ENCODE data around the gene DHCR7. TPM values are rescaled to one million over a fixed set of nuclear protein-coding genes. Genes with fewer than 3 reads are reported as not detected.
A peak's percentile ranks its signal among the peaks of the same experiment; 100 is the strongest.

Gene DHCR7
- total RNA-seq: 10 to 100 TPM; 26.5 to 68.6 (median 62.3) TPM
- long read RNA-seq, donor 1, transcript DHCR7-201 (9 exons, 2,666 nt): major isoform, 29 of 38 reads
- long read RNA-seq, donor 1, partial matches to known transcripts: 5 of 38 reads
- long read RNA-seq, donor 1, other reads (novel, unspliced or antisense): 4 of 38 reads
- long read RNA-seq, donor 2, transcript DHCR7-201 (9 exons, 2,666 nt): major isoform, 46 of 56 reads
- long read RNA-seq, donor 2, partial matches to known transcripts: 4 of 56 reads
- long read RNA-seq, donor 2, other reads (novel, unspliced or antisense): 5 of 56 reads

GRCh38 chr11:71448257-71449171, at the start of gene DHCR7:
Gene DHCR7 (minus strand): TSS chr11:71448393. CDS start chr11:71444952, 3,441 bp downstream.
- no peak for TF ChIP-seq CTCF (IDR thresholded peaks at IDR 0.05)
- intact Hi-C loops (cut with DNase I, micrococcal nuclease): no loop called here
- Histone ChIP-seq H3K4me1 (ENCODE audit: low read depth) (peaks cover 12% of the 10 kb centered on the region), H3K4me3 (peak within 1 kb of the TSS; percentile 40), H3K36me3 (ENCODE audit: low read depth) (no peaks in the 10 kb centered on the region), H3K9me3 (no peaks in the 10 kb centered on the region)
- DNase-seq: peak; percentile 97 to 98 (median 98)
- ATAC-seq: peak; percentile 83

- no peak for TF ChIP-seq CTCF (IDR thresholded peaks at IDR 0.05)
- Histone ChIP-seq H3K4me1 (ENCODE audit: low read depth) (no peaks in the 10 kb centered on the region), H3K4me3 (no peak overlapping the region), H3K36me3 (ENCODE audit: low read depth) (peaks cover 11% of the 10 kb centered on the region), H3K9me3 (no peaks in the 10 kb centered on the region)
- intact Hi-C loops (cut with DNase I, micrococcal nuclease): no loop called here
- no peak for ATAC-seq
- no peak for DNase-seq
Measured at GRCh38 chr11:71496421-71496820, 48.2 kb upstream of the DHCR7 start.

- no peaks in the 10 kb centered on the region for H3K4me1 ChIP-seq (ENCODE audit: low read depth)
- no peak for DNase-seq
- H3K9me3 ChIP-seq: no peaks in the 10 kb centered on the region
- no peak for ATAC-seq
- peaks cover 16% of the 10 kb centered on the region for H3K36me3 ChIP-seq (ENCODE audit: low read depth)
- no peak overlapping the region for H3K4me3 ChIP-seq
- intact Hi-C loops (cut with DNase I, micrococcal nuclease): no loop called here
- no peak for TF ChIP-seq CTCF (IDR thresholded peaks at IDR 0.05)
Measured at GRCh38 chr11:71495286-71496230, 47.4 kb upstream of the DHCR7 start.

- Histone ChIP-seq H3K9me3 (no peaks in the 10 kb centered on the region), H3K4me1 (ENCODE audit: low read depth) (no peaks in the 10 kb centered on the region), H3K36me3 (ENCODE audit: low read depth) (peaks cover 11% of the 10 kb centered on the region), H3K4me3 (no peak overlapping the region)
- no peak for TF ChIP-seq CTCF (IDR thresholded peaks at IDR 0.05)
- DNase-seq (no peak), ATAC-seq (no peak)
- intact Hi-C loops (cut with DNase I, micrococcal nuclease): no loop called here
Measured at GRCh38 chr11:71491940-71492339, 43.7 kb upstream of the DHCR7 start.

- Histone ChIP-seq H3K4me3 (no peak overlapping the region), H3K9me3 (no peaks in the 10 kb centered on the region), H3K36me3 (ENCODE audit: low read depth) (peaks cover 11% of the 10 kb centered on the region), H3K4me1 (ENCODE audit: low read depth) (no peaks in the 10 kb centered on the region)
- intact Hi-C loops (cut with DNase I, micrococcal nuclease): no loop called here
- TF ChIP-seq CTCF (IDR thresholded peaks at IDR 0.05): no peak
- ATAC-seq (no peak), DNase-seq (no peak)
Measured at GRCh38 chr11:71491531-71491930, 43.3 kb upstream of the DHCR7 start.

All from mucosa of descending colon (tissue), 3 donors.